Measurements from ENCODE around the gene PIEZO2.

DNA sequence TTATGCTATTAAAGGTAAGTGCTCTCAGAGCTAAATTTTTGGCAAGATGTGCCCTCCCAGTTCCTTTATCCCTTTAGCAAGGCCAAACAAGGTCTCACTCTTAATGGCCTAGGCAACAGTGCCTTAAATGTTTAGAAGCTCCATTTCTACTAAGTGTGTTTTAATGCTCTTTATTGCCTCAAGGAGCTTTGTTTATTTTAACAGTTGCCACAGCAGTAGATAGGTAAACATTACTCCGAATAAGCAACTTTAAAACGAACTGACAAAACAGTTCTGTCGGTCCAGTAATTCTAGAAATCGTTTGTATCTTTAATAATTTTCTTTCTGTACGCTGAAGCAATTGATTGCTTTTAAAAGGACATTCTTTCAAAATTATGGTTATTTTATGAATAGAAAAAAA is 74.5 kb downstream of the PIEZO2 start:
- TF ChIP-seq POLR2AphosphoS5 (IDR thresholded peaks at IDR 0.05): no peak
- TF ChIP-seq, protein P1, sequence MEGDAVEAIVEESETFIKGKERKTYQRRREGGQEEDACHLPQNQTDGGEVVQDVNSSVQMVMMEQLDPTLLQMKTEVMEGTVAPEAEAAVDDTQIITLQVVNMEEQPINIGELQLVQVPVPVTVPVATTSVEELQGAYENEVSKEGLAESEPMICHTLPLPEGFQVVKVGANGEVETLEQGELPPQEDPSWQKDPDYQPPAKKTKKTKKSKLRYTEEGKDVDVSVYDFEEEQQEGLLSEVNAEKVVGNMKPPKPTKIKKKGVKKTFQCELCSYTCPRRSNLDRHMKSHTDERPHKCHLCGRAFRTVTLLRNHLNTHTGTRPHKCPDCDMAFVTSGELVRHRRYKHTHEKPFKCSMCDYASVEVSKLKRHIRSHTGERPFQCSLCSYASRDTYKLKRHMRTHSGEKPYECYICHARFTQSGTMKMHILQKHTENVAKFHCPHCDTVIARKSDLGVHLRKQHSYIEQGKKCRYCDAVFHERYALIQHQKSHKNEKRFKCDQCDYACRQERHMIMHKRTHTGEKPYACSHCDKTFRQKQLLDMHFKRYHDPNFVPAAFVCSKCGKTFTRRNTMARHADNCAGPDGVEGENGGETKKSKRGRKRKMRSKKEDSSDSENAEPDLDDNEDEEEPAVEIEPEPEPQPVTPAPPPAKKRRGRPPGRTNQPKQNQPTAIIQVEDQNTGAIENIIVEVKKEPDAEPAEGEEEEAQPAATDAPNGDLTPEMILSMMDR (IDR thresholded peaks at IDR 0.05; ENCODE audit: poor library complexity, severe bottlenecking): no peak
